Measurements from ENCODE around the gene EVC2.

Gene EVC2

GRCh38 chr4:5539584-5539983, 168.8 kb downstream of the EVC2 start:
- no peak overlapping the region for H3K9ac ChIP-seq (ENCODE audit: low read depth, low read length, poor library complexity)
- H2BK12ac ChIP-seq (ENCODE audit: low read length), result no peak overlapping the region
- H4K8ac ChIP-seq (ENCODE audit: low read depth, low read length), result no peak overlapping the region
- no peak overlapping the region for H2AK5ac ChIP-seq (ENCODE audit: low read depth, low read length)
- no peak overlapping the region for H3K27ac ChIP-seq (replicated peaks; ENCODE audit: low read length)
- H2BK5ac ChIP-seq (ENCODE audit: low read length), result no peak overlapping the region
- no peak overlapping the region for H4K91ac ChIP-seq (ENCODE audit: low read depth, low read length, poor library complexity)
- H2AFZ ChIP-seq (ENCODE audit: low read length), result no peak overlapping the region
- H2BK15ac ChIP-seq (ENCODE audit: low read length), result no peak overlapping the region
- H3K79me1 ChIP-seq (ENCODE audit: low read depth, low read length), result no peaks in the 10 kb centered on the region
- peaks cover 0 to 2% of the 10 kb centered on the region in 2 donors for H3K36me3 ChIP-seq (replicated peaks in 1 of 2; ENCODE audit: control insufficient read depth in 2 of 2, insufficient read depth in 2 of 2, low read length in 2 of 2)
- no peak overlapping the region for H3K4me3 ChIP-seq (ENCODE audit: low read length in 2 of 2)
- DNase-seq (ENCODE audit: low spot score), result no peak
- no peaks in the 10 kb centered on the region for H3K4me1 ChIP-seq (ENCODE audit: control insufficient read depth in 2 of 2, insufficient read depth in 1 of 2, low read depth in 1 of 2, low read length in 2 of 2)
- no peak overlapping the region for H3K4ac ChIP-seq (ENCODE audit: low read length)
- no peak overlapping the region for H3K18ac ChIP-seq (ENCODE audit: low read length)
- no peak overlapping the region for H3K14ac ChIP-seq (ENCODE audit: low read length)
- peaks cover 0 to 3% (median 0%) of the 10 kb centered on the region in 3 experiments for H3K27me3 ChIP-seq (ENCODE audit: control insufficient read depth in 3 of 3, insufficient read depth in 3 of 3, low read depth in 1 of 3, low read length in 3 of 3)
- H3K9me3 ChIP-seq (replicated peaks in 1 of 2; ENCODE audit: control insufficient read depth in 2 of 2, insufficient read depth in 1 of 2, low read depth in 1 of 2, low read length in 2 of 2), result peaks cover 0 to 5% of the 10 kb centered on the region in 2 donors
- no CpG with 5 or more reads among the region's 2 CpGs for WGBS, 2 donors (ENCODE audit: extremely low coverage in 2 of 2, insufficient read length in 2 of 2, insufficient replicate concordance in 1 of 2)
- no peak overlapping the region for H3K4me2 ChIP-seq (ENCODE audit: insufficient read depth, low read length, poor library complexity, severe bottlenecking)
- H2BK120ac ChIP-seq (ENCODE audit: low read depth, low read length), result no peak overlapping the region
- no peak overlapping the region for H3K23ac ChIP-seq (ENCODE audit: low read depth, low read length, poor library complexity)

GRCh38 chr4:5532100-5532499, 176.3 kb downstream of the EVC2 start:
- Histone ChIP-seq H3K4me2 (ENCODE audit: insufficient read depth, low read length, poor library complexity, severe bottlenecking) (no peak overlapping the region), H3K18ac (ENCODE audit: low read length) (no peak overlapping the region), H2BK12ac (ENCODE audit: low read length) (no peak overlapping the region), H3K14ac (ENCODE audit: low read length) (no peak overlapping the region), H4K8ac (ENCODE audit: low read depth, low read length) (no peak overlapping the region), H3K4ac (ENCODE audit: low read length) (no peak overlapping the region), H2BK120ac (ENCODE audit: low read depth, low read length) (no peak overlapping the region), H3K27me3 (ENCODE audit: control insufficient read depth in 3 of 3, insufficient read depth in 3 of 3, low read depth in 1 of 3, low read length in 3 of 3) (no peaks in the 10 kb centered on the region), H2AFZ (ENCODE audit: low read length) (no peak overlapping the region), H3K9ac (ENCODE audit: low read depth, low read length, poor library complexity) (no peak overlapping the region), H3K4me1 (ENCODE audit: control insufficient read depth in 2 of 2, insufficient read depth in 1 of 2, low read depth in 1 of 2, low read length in 2 of 2) (peaks cover 0 to 3% of the 10 kb centered on the region in 2 donors), H3K79me1 (ENCODE audit: low read depth, low read length) (no peaks in the 10 kb centered on the region), H3K9me3 (replicated peaks in 1 of 2; ENCODE audit: control insufficient read depth in 2 of 2, insufficient read depth in 1 of 2, low read depth in 1 of 2, low read length in 2 of 2) (peaks cover 0 to 5% of the 10 kb centered on the region in 2 donors), H3K4me3 (ENCODE audit: low read length in 2 of 2) (no peak overlapping the region), H2BK5ac (ENCODE audit: low read length) (no peak overlapping the region), H4K91ac (ENCODE audit: low read depth, low read length, poor library complexity) (no peak overlapping the region), H3K36me3 (replicated peaks in 1 of 2; ENCODE audit: control insufficient read depth in 2 of 2, insufficient read depth in 2 of 2, low read length in 2 of 2) (peaks cover 0 to 4% of the 10 kb centered on the region in 2 donors), H2BK15ac (ENCODE audit: low read length) (no peak overlapping the region), H3K23ac (ENCODE audit: low read depth, low read length, poor library complexity) (no peak overlapping the region), H2AK5ac (ENCODE audit: low read depth, low read length) (no peak overlapping the region), H3K27ac (replicated peaks; ENCODE audit: low read length) (no peak overlapping the region)
- no CpG with 5 or more reads among the region's 2 CpGs for WGBS, 2 donors (ENCODE audit: extremely low coverage in 2 of 2, insufficient read length in 2 of 2, insufficient replicate concordance in 1 of 2)
- no peak for DNase-seq (ENCODE audit: low spot score)

DNA sequence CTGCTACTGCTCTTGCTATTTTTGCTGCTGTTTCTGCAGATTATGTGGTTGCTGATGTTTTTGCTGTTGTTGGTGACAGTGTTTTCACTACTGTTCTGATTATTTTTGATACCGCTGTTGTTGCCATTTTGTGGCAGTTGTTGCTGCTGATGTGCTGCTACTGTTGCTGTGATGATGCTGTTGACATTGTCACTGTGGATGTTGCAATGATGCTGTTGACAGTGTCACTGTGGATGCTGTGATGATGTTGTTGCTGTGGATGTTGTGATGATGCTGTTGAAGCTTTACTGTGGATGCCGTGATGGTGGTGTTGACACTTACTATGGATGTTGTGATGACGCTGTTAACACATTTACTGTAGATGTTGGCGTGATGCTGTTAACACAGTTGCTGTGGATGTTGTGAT, 180.3 kb downstream of the EVC2 start:
- Histone ChIP-seq H4K91ac (ENCODE audit: low read depth, low read length, poor library complexity) (no peak overlapping the region), H3K4me2 (ENCODE audit: insufficient read depth, low read length, poor library complexity, severe bottlenecking) (no peak overlapping the region), H3K4ac (ENCODE audit: low read length) (no peak overlapping the region), H2BK12ac (ENCODE audit: low read length) (no peak overlapping the region), H3K27ac (replicated peaks; ENCODE audit: low read length) (no peak overlapping the region), H2BK120ac (ENCODE audit: low read depth, low read length) (no peak overlapping the region), H2AFZ (ENCODE audit: low read length) (no peak overlapping the region), H3K14ac (ENCODE audit: low read length) (no peak overlapping the region), H3K23ac (ENCODE audit: low read depth, low read length, poor library complexity) (no peak overlapping the region), H2BK5ac (ENCODE audit: low read length) (no peak overlapping the region), H3K79me1 (ENCODE audit: low read depth, low read length) (no peaks in the 10 kb centered on the region), H3K18ac (ENCODE audit: low read length) (no peak overlapping the region), H3K9me3 (replicated peaks in 1 of 2; ENCODE audit: control insufficient read depth in 2 of 2, insufficient read depth in 1 of 2, low read depth in 1 of 2, low read length in 2 of 2) (no peaks in the 10 kb centered on the region), H4K8ac (ENCODE audit: low read depth, low read length) (no peak overlapping the region), H3K4me1 (ENCODE audit: control insufficient read depth in 2 of 2, insufficient read depth in 1 of 2, low read depth in 1 of 2, low read length in 2 of 2) (peaks cover 0 to 13% of the 10 kb centered on the region in 2 donors), H3K9ac (ENCODE audit: low read depth, low read length, poor library complexity) (no peak overlapping the region), H2BK15ac (ENCODE audit: low read length) (no peak overlapping the region), H3K36me3 (replicated peaks in 1 of 2; ENCODE audit: control insufficient read depth in 2 of 2, insufficient read depth in 2 of 2, low read length in 2 of 2) (peaks cover 0 to 2% of the 10 kb centered on the region in 2 donors), H3K27me3 (ENCODE audit: control insufficient read depth in 3 of 3, insufficient read depth in 3 of 3, low read depth in 1 of 3, low read length in 3 of 3) (no peaks in the 10 kb centered on the region), H2AK5ac (ENCODE audit: low read depth, low read length) (no peak overlapping the region), H3K4me3 (ENCODE audit: low read length in 2 of 2) (peak overlapping the region in 1 of 2 donors; percentile 7)
- WGBS, 2 donors (ENCODE audit: extremely low coverage in 2 of 2, insufficient read length in 2 of 2, insufficient replicate concordance in 1 of 2), result no CpG with 5 or more reads among the region's 4 CpGs
- DNase-seq (ENCODE audit: low spot score), result no peak

GRCh38 chr4:5527211-5527610, 181.1 kb downstream of the EVC2 start:
- Histone ChIP-seq H3K18ac (ENCODE audit: low read length) (no peak overlapping the region), H3K4ac (ENCODE audit: low read length) (no peak overlapping the region), H2AK5ac (ENCODE audit: low read depth, low read length) (no peak overlapping the region), H4K91ac (ENCODE audit: low read depth, low read length, poor library complexity) (no peak overlapping the region), H2BK12ac (ENCODE audit: low read length) (no peak overlapping the region), H4K8ac (ENCODE audit: low read depth, low read length) (no peak overlapping the region), H2BK5ac (ENCODE audit: low read length) (no peak overlapping the region), H3K9me3 (replicated peaks in 1 of 2; ENCODE audit: control insufficient read depth in 2 of 2, insufficient read depth in 1 of 2, low read depth in 1 of 2, low read length in 2 of 2) (no peaks in the 10 kb centered on the region), H3K79me1 (ENCODE audit: low read depth, low read length) (no peaks in the 10 kb centered on the region), H3K36me3 (replicated peaks in 1 of 2; ENCODE audit: control insufficient read depth in 2 of 2, insufficient read depth in 2 of 2, low read length in 2 of 2) (peaks cover 0 to 2% of the 10 kb centered on the region in 2 donors), H3K4me2 (ENCODE audit: insufficient read depth, low read length, poor library complexity, severe bottlenecking) (no peak overlapping the region), H3K4me1 (ENCODE audit: control insufficient read depth in 2 of 2, insufficient read depth in 1 of 2, low read depth in 1 of 2, low read length in 2 of 2) (peaks cover 0 to 13% of the 10 kb centered on the region in 2 donors), H2AFZ (ENCODE audit: low read length) (no peak overlapping the region), H3K23ac (ENCODE audit: low read depth, low read length, poor library complexity) (no peak overlapping the region), H2BK15ac (ENCODE audit: low read length) (no peak overlapping the region), H3K27ac (replicated peaks; ENCODE audit: low read length) (no peak overlapping the region), H3K27me3 (ENCODE audit: control insufficient read depth in 3 of 3, insufficient read depth in 3 of 3, low read depth in 1 of 3, low read length in 3 of 3) (no peaks in the 10 kb centered on the region), H3K9ac (ENCODE audit: low read depth, low read length, poor library complexity) (no peak overlapping the region), H2BK120ac (ENCODE audit: low read depth, low read length) (no peak overlapping the region), H3K14ac (ENCODE audit: low read length) (no peak overlapping the region), H3K4me3 (ENCODE audit: low read length in 2 of 2) (no peak overlapping the region)
- DNase-seq (ENCODE audit: low spot score), result no peak
- WGBS, 2 donors (ENCODE audit: extremely low coverage in 2 of 2, insufficient read length in 2 of 2, insufficient replicate concordance in 1 of 2), result no CpG with 5 or more reads among the region's 3 CpGs

All from neuronal stem cell (in vitro differentiated cells).